Endothelial cell of umbilical vein (primary cell): Measurements from ENCODE around the gene MYO1B. TPM values are rescaled to one million over a fixed set of nuclear protein-coding genes. Genes with fewer than 3 reads are reported as not detected.

ENCODE experiments used
- BruUV-seq: library from RNA; stranded (reverse); fragments of 400-500 nt; replicated peaks from 2 replicates; lab custom pipeline; 2021; lab: Mats Ljungman, UMichigan
- CTCF ChIA-PET: fragments of 300-600, 350-600 bp; sonication (Branson Sonifier 250); formaldehyde crosslinking; loops from one replicate; lab custom pipeline; 2021; ENCODE audit warnings: antibody characterized with exemption, inconsistent platforms; lab: Charles Lee
- POLR2A ChIA-PET: fragments of 300-600, 350-600 bp; sonication (Branson Sonifier 250); formaldehyde crosslinking; loops from one replicate; lab custom pipeline; 2021; ENCODE audit warnings: antibody characterized with exemption, inconsistent platforms; lab: Charles Lee
- DNase-seq: peaks from one replicate; pipeline ENCODE4 v3.0.0-alpha.2; 2011; ENCODE audit warnings: low read depth, low spot score
- FAIRE-seq: peaks from 2 replicates; lab custom pipeline; 2011; peaks lifted over from hg19 to GRCh38; lab: Jason Lieb, UNC
- H2AFZ ChIP-seq: 2 replicates; pipeline ENCODE4 v1.6.0; 2012; ENCODE audit warnings: low read depth, low read length, control low read depth, inconsistent platforms
- H3K27ac ChIP-seq: 2 replicates; pipeline ENCODE4 v1.5.1; 2011; ENCODE audit warnings: low read depth, mild to moderate bottlenecking, control low read depth, low read length, moderate library complexity; ENCODE audit not compliant: insufficient read depth
- H3K27me3 ChIP-seq, 2 experiments: 2 replicates each; pipeline versions ENCODE4 v1.6.0 to v1.6.1; 2011; ENCODE audit warnings: low read length in 2 of 2, mixed read lengths in 1 of 2; ENCODE audit not compliant: control insufficient read depth in 2 of 2, insufficient read depth in 2 of 2
- H3K36me3 ChIP-seq, 2 experiments: 2 replicates in 1 of 2; 3 replicates in 1 of 2; pipeline ENCODE4 v1.5.1; 2011; ENCODE audit warnings: low read length in 2 of 2, mild to moderate bottlenecking in 1 of 2, moderate library complexity in 1 of 2; ENCODE audit not compliant: control insufficient read depth in 2 of 2, insufficient read depth in 2 of 2; ENCODE audit errors: extremely low read depth in 1 of 2
- H3K4me1 ChIP-seq: 3 replicates; pipeline ENCODE4 v1.5.1; 2011; ENCODE audit warnings: mild to moderate bottlenecking, low read length; ENCODE audit not compliant: control insufficient read depth, insufficient read depth; ENCODE audit errors: extremely low read depth
- H3K4me2 ChIP-seq: 2 replicates; pipeline ENCODE4 v1.6.1; 2011; ENCODE audit warnings: low read length, control low read depth, mixed read lengths; ENCODE audit not compliant: insufficient read depth
- H3K4me3 ChIP-seq, 3 experiments: fragments of 200-600 bp in 1 of 3; sonication (generic), shearing (Covaris generic) in 1 of 3; replicated peaks in 1 of 3; 2 replicates each; pipeline ENCODE4 v1.5.1; 2011 to 2016; ENCODE audit warnings: control low read depth in 3 of 3, low read length in 3 of 3, mild to moderate bottlenecking in 2 of 3, inconsistent platforms in 1 of 3, low read depth in 1 of 3, moderate library complexity in 1 of 3; ENCODE audit not compliant: insufficient read depth in 1 of 3
- H3K79me2 ChIP-seq: 2 replicates; pipeline ENCODE4 v1.6.0; 2012; ENCODE audit warnings: low read length, inconsistent platforms; ENCODE audit not compliant: control insufficient read depth, insufficient read depth
- H3K9ac ChIP-seq: replicated peaks from 2 replicates; pipeline ENCODE3; 2011; ENCODE audit warnings: low read length, control low read depth; ENCODE audit not compliant: insufficient read depth; ENCODE audit errors: extremely low read depth
- H3K9me1 ChIP-seq: replicated peaks from 3 replicates; pipeline ENCODE4 v1.6.0; 2011; ENCODE audit warnings: mild to moderate bottlenecking, low read length; ENCODE audit not compliant: control insufficient read depth, insufficient read depth; ENCODE audit errors: extremely low read depth
- H3K9me3 ChIP-seq: replicated peaks from 2 replicates; pipeline ENCODE4 v1.5.1; 2012; ENCODE audit warnings: low read length, inconsistent platforms; ENCODE audit not compliant: control insufficient read depth, insufficient read depth
- H4K20me1 ChIP-seq: replicated peaks from 2 replicates; pipeline ENCODE3; 2011; ENCODE audit warnings: mild to moderate bottlenecking, low read length; ENCODE audit not compliant: control insufficient read depth, insufficient read depth; ENCODE audit errors: extremely low read depth
- CTCF ChIP-seq, 2 donors: IDR thresholded peaks; 1 replicate in 1 of 2; 2 replicates in 1 of 2; pipeline ENCODE4 v1.5.1; 2011; ENCODE audit warnings: low read length in 2 of 2, mild to moderate bottlenecking in 2 of 2, moderate library complexity in 2 of 2, control low read depth in 1 of 2, inconsistent platforms in 1 of 2, low read depth in 1 of 2; ENCODE audit not compliant: insufficient read depth in 1 of 2; ENCODE audit errors: extremely low read depth in 1 of 2
- EZH2 ChIP-seq: IDR thresholded peaks from 2 replicates; pipeline ENCODE4 v1.6.1; 2012; ENCODE audit warnings: borderline replicate concordance, low read depth, mild to moderate bottlenecking, moderate library complexity, low read length, inconsistent platforms; ENCODE audit not compliant: severe bottlenecking
- FOS ChIP-seq: IDR thresholded peaks from 2 replicates; pipeline ENCODE4 v1.6.1; 2011; ENCODE audit warnings: mild to moderate bottlenecking, low read length, moderate library complexity, borderline replicate concordance; ENCODE audit not compliant: insufficient read depth
- GATA2 ChIP-seq: IDR thresholded peaks from 2 replicates; pipeline ENCODE4 v1.7.0; 2011; ENCODE audit warnings: low read depth, mild to moderate bottlenecking, moderate library complexity, mixed read lengths, low read length; ENCODE audit not compliant: insufficient read length, insufficient read depth
- JUN ChIP-seq: IDR thresholded peaks from 2 replicates; pipeline ENCODE4 v1.6.1; 2011; ENCODE audit warnings: borderline replicate concordance, low read depth; ENCODE audit not compliant: insufficient read length, insufficient read depth
- MAX ChIP-seq: IDR thresholded peaks from 2 replicates; pipeline ENCODE4 v1.6.1; 2011; ENCODE audit not compliant: insufficient read depth, insufficient read length
- MYC ChIP-seq: IDR thresholded peaks from one replicate; pipeline ENCODE4 v1.6.1; 2011; ENCODE audit warnings: mild to moderate bottlenecking, low read depth, low read length
- POLR2A ChIP-seq: IDR thresholded peaks from 2 replicates; pipeline ENCODE4 v1.6.1; 2012; ENCODE audit warnings: low read depth, mild to moderate bottlenecking, control low read depth, low read length
- POLR2AphosphoS5 ChIP-seq: IDR thresholded peaks from 2 replicates; pipeline ENCODE4 v1.6.1; 2012; ENCODE audit warnings: low read depth, mild to moderate bottlenecking, control low read depth, low read length, moderate library complexity; ENCODE audit not compliant: insufficient read depth
- dilution Hi-C: fragments of 300-500 bp; cut with MboI; formaldehyde crosslinking; loops from one replicate; pipeline ENCODE4 v1.15.0; 2019; ENCODE audit warnings: low sequenced_read_pairs; ENCODE audit not compliant: extremely low pct_ligation_motif_present
- intact Hi-C: fragments of 100-400 bp; cut with micrococcal nuclease; formaldehyde crosslinking; loops from one replicate; pipeline ENCODE4 v1.10.0; 2022
- polyA plus RNA-seq, 4 experiments: library from polyadenylated mRNA; depleted of rRNA in 3 of 4; stranded (reverse) in 3 of 4; unstranded in 1 of 4; fragments of >200 nt; gene quantifications; 2 replicates each; pipeline versions ENCODE4 v1.2.1 to v1.2.3, GENCODE V29; 2011 to 2012; ENCODE audit warnings: missing spikeins in 1 of 4
- total RNA-seq: library from RNA; stranded (reverse); gene quantifications from 2 replicates; pipeline ENCODE4 v1.2.3, GENCODE V29; 2021

MYO1B gene
- total and polyA plus RNA-seq, 2 donors (not counting 3 experiments of a cell fraction or from before 2014, with no cell fraction given), result 8.7 to 51.1 TPM

GRCh38 chr2:191276792-191277465 is 31.7 kb downstream of the MYO1B start:
- Histone ChIP-seq H3K79me2 (peaks cover 5% of the 10 kb centered on the region), H3K27me3 (no peaks in the 10 kb centered on the region), H3K9ac (no peak overlapping the region), H3K9me3 (no peaks in the 10 kb centered on the region), H3K27ac (no peak overlapping the region), H4K20me1 (peaks cover 2% of the 10 kb centered on the region), H3K4me2 (no peak overlapping the region), H3K36me3 (no peaks in the 10 kb centered on the region), H3K4me1 (no peaks in the 10 kb centered on the region), H3K9me1 (no peaks in the 10 kb centered on the region), H2AFZ (no peak overlapping the region), H3K4me3 (no peak overlapping the region)
- ChIA-PET POLR2A (no interaction called here), CTCF (interaction anchor here (1.0 kb wide), 1 partner anchor 28 kb away, joined by 3 read pairs; no protein-coding TSS in a partner anchor)
- TF ChIP-seq EZH2 (no peak), POLR2A (no peak), POLR2AphosphoS5 (no peak), CTCF (IDR thresholded peaks at IDR 0.05; ENCODE audit: extremely low read depth in 1 of 2, insufficient read depth in 1 of 2, low read depth in 1 of 2, low read length in 2 of 2) (no peak), FOS (no peak), GATA2 (no peak), MAX (no peak), MYC (no peak), JUN (no peak)
- intact Hi-C loops, result no loop called here
- no peak for FAIRE-seq
- no TSS peak for BruUV-seq
- dilution Hi-C loops, result no loop called here
- DNase-seq, result no peak
